Gastroesophageal sphincter (tissue), 4 donors: ENCODE data around the gene LMO1. TPM values are rescaled to one million over a fixed set of nuclear protein-coding genes. Genes with fewer than 3 reads are reported as not detected.

ENCODE experiments used
- ATAC-seq: fragments of 150-250 bp; one replicate; pipeline ENCODE4 v1.9.1; 2016; ENCODE audit warnings: mild to moderate bottlenecking, moderate library complexity
- H3K27ac ChIP-seq, 4 donors: fragments of 200-600 bp; sonication (generic) in 3 of 4; 1 replicate in 3 of 4; 2 replicates in 1 of 4; pipeline ENCODE4 v1.5.1; 2016 to 2019
- H3K27me3 ChIP-seq: fragments of 200-600 bp; sonication (generic); one replicate; pipeline ENCODE4 v1.5.1; 2019
- H3K36me3 ChIP-seq, 2 donors: fragments of 200-600 bp; sonication (generic); one replicate each; pipeline ENCODE4 v1.5.1; 2019; ENCODE audit warnings: control low read depth in 1 of 2
- H3K4me1 ChIP-seq, 3 donors: fragments of 200-600 bp; sonication (generic); 1 replicate in 2 of 3; 2 replicates in 1 of 3; pipeline ENCODE4 v1.5.1; 2016 to 2019; ENCODE audit warnings: control low read depth in 2 of 3
- H3K4me3 ChIP-seq, 2 donors: fragments of 200-600 bp; sonication (generic); one replicate each; pipeline ENCODE4 v1.5.1; 2019; ENCODE audit warnings: mild to moderate bottlenecking in 1 of 2, moderate library complexity in 1 of 2
- H3K9me3 ChIP-seq, 3 donors: fragments of 200-600 bp; sonication (generic); one replicate each; pipeline ENCODE4 v1.5.1; 2017 to 2019; ENCODE audit warnings: control low read depth in 2 of 3
- CTCF ChIP-seq, 4 experiments: fragments of 200-600 bp in 2 of 4; fragments of 450-650 bp in 2 of 4; sonication (generic) in 1 of 4; IDR thresholded peaks; one replicate each; pipeline ENCODE4 v1.5.1; 2017 to 2019; ENCODE audit warnings: antibody characterized with exemption in 4 of 4, mild to moderate bottlenecking in 2 of 4, moderate library complexity in 2 of 4
- EP300 ChIP-seq: sonication (generic); formaldehyde crosslinking; IDR thresholded peaks from one replicate; pipeline ENCODE4 v1.6.1; 2017; ENCODE audit warnings: antibody characterized with exemption, mild to moderate bottlenecking
- POLR2A ChIP-seq, 2 donors: fragments of 450-650 bp; IDR thresholded peaks; one replicate each; pipeline ENCODE4 v1.6.1; 2017; ENCODE audit warnings: antibody characterized with exemption in 2 of 2, mild to moderate bottlenecking in 2 of 2, moderate library complexity in 1 of 2
- POLR2AphosphoS5 ChIP-seq: sonication (generic); formaldehyde crosslinking; IDR thresholded peaks from one replicate; pipeline ENCODE4 v1.6.1; 2017; ENCODE audit warnings: antibody characterized with exemption
- WGBS, 2 donors: methylation state at CpG; one replicate each; pipeline ENCODE4 v1.1.5; 2018; ENCODE audit warnings: low coverage in 1 of 2; 5-methylcytosine and 5-hydroxymethylcytosine counted together
- total RNA-seq, 4 donors: library from RNA; depleted of rRNA; stranded (reverse); fragments of >200 nt; gene quantifications; one replicate each; pipeline ENCODE4 v1.1.0, GENCODE V29; 2016

The LMO1 gene
- total RNA-seq, 4 donors from 2014 or later = not detected

- ATAC-seq = no peak
- Histone ChIP-seq H3K27me3 (no peaks in the 10 kb centered on the region), H3K27ac (no peak overlapping the region), H3K4me3 (no peak overlapping the region), H3K36me3 (no peaks in the 10 kb centered on the region), H3K4me1 (peaks cover 0 to 7% (median 0%) of the 10 kb centered on the region in 3 donors), H3K9me3 (no peaks in the 10 kb centered on the region)
- 75% methylated on average over 3 of the region's 6 CpGs; no CpG with 5 or more reads in 1 of the 2 donors for WGBS, 2 donors
- TF ChIP-seq POLR2A (IDR thresholded peaks at IDR 0.05) = no peak
- TF ChIP-seq EP300 = no peak
- no peak for TF ChIP-seq POLR2AphosphoS5
- no peak for TF ChIP-seq CTCF (IDR thresholded peaks at IDR 0.05)
Observed at GRCh38 chr11:8222820-8223512, 40.7 kb downstream of the LMO1 start.

DNA sequence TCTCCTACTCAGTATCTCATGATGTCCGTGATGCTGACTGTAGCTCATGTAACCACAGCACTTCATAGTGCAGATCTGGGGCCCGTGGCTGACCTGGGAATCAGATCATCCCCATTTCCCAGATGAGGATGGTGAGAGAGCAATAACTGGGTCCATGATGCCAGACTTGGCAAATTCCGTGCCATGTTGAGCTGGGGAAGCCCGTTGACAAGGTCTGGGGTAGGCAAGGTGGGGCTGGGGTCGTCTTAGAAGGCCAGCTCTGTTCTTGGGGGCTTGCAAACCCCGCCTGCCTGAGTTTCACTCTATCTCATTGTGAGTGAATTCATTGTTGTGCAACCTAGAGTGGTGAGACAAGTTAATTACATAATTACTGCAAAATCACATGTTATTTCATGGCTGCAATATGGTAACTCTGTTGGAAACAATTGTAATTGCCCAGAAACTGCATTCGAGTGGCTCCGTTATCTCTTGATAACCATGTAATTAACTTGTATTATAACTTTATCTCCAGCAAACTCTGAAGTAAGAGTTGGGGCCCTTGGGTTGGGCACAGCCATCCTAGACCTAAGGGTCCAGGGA is 41.7 kb downstream of the LMO1 start:
- H3K27me3 ChIP-seq = no peaks in the 10 kb centered on the region

GRCh38 chr11:8221046-8221723 is 42.5 kb downstream of the LMO1 start:
- no peak for TF ChIP-seq POLR2AphosphoS5
- no peak for TF ChIP-seq EP300
- TF ChIP-seq POLR2A (IDR thresholded peaks at IDR 0.05) = no peak
- no peak for TF ChIP-seq CTCF (IDR thresholded peaks at IDR 0.05)
- H3K4me3 ChIP-seq = no peak overlapping the region
- WGBS, 2 donors = 60 to 84% methylated on average over 1 to 6 of the region's 8 CpGs

More for the DNA sequence above, 41.7 kb downstream of the LMO1 start:
- 88% methylated on average over 8 of the region's 8 CpGs; no CpG with 5 or more reads in 1 of the 2 donors for WGBS, 2 donors
- no peak for ATAC-seq
- Histone ChIP-seq H3K27ac (no peak overlapping the region), H3K36me3 (no peaks in the 10 kb centered on the region), H3K9me3 (no peaks in the 10 kb centered on the region), H3K4me1 (peaks cover 0 to 7% (median 0%) of the 10 kb centered on the region in 3 donors), H3K4me3 (no peak overlapping the region)
- TF ChIP-seq EP300 (no peak), CTCF (IDR thresholded peaks at IDR 0.05) (no peak), POLR2AphosphoS5 (no peak), POLR2A (IDR thresholded peaks at IDR 0.05) (no peak)

DNA sequence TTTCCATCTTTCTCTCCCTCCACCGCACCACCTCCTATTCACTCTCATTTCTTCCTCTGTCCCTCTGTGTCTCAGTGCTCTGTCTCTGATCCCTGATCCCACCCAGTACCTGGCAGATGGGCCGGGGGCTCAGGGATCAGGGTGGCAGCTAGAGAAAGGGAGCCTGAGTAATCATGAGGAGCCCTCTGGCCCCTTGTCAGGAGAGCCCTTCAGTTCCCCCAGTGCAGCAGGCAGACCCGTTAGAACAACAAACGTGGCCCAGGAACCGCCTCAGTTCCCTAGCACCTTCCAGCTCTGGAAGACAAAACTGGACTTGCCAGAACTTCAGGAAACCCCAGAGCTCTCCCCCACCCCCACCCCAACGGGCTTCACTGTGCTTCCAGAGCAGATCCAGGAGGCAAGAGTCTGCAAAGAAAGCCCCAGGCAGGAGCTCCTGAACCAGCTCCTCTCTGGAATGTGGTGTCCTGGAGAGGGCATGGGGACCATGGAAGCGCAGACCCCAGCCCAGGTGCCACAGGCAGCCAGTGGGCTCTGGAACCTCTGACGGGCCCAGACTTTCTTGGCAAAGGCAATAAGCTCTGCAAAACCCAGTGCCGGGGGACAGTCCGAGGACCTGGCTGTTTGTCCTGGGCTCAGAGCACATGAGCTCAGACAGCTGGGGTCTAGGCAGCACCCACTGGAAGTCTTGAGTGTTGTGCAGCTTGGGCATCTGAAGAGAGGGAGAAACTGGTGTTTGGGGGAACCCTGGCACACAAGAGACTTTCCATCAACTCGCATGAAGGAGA is 43.2 kb downstream of the LMO1 start:
- TF ChIP-seq POLR2A (IDR thresholded peaks at IDR 0.05) (no peak), POLR2AphosphoS5 (no peak), EP300 (no peak), CTCF (IDR thresholded peaks at IDR 0.05) (no peak)
- H3K9me3 ChIP-seq = no peaks in the 10 kb centered on the region
- H3K4me1 ChIP-seq = peaks cover 0 to 2% (median 0%) of the 10 kb centered on the region in 3 donors
- no peaks in the 10 kb centered on the region for H3K36me3 ChIP-seq
- H3K4me3 ChIP-seq = no peak overlapping the region
- ATAC-seq = no peak
- H3K27ac ChIP-seq = no peak overlapping the region
- H3K27me3 ChIP-seq = no peaks in the 10 kb centered on the region
- 67 to 86% methylated on average over 2 to 3 of the region's 11 CpGs for WGBS, 2 donors

More at GRCh38 chr11:8221046-8221723, 42.5 kb downstream of the LMO1 start:
- Histone ChIP-seq H3K27ac (no peak overlapping the region), H3K27me3 (no peaks in the 10 kb centered on the region), H3K36me3 (no peaks in the 10 kb centered on the region), H3K9me3 (no peaks in the 10 kb centered on the region), H3K4me1 (peaks cover 0 to 7% (median 0%) of the 10 kb centered on the region in 3 donors)
- no peak for ATAC-seq
